IPS-11a (cell line): ENCODE results near the gene FNTB.
"Not testable (repeated sequence)": the region's sequence is repeated elsewhere in the genome, so short reads cannot be mapped to it uniquely, and the experiment has no call there.

Experiments used
- H3K4me3 ChIP-seq: one replicate; pipeline ENCODE4 v1.5.1; 2013; ENCODE audit warnings: low read depth, low read length, control low read depth

The FNTB gene

DNA sequence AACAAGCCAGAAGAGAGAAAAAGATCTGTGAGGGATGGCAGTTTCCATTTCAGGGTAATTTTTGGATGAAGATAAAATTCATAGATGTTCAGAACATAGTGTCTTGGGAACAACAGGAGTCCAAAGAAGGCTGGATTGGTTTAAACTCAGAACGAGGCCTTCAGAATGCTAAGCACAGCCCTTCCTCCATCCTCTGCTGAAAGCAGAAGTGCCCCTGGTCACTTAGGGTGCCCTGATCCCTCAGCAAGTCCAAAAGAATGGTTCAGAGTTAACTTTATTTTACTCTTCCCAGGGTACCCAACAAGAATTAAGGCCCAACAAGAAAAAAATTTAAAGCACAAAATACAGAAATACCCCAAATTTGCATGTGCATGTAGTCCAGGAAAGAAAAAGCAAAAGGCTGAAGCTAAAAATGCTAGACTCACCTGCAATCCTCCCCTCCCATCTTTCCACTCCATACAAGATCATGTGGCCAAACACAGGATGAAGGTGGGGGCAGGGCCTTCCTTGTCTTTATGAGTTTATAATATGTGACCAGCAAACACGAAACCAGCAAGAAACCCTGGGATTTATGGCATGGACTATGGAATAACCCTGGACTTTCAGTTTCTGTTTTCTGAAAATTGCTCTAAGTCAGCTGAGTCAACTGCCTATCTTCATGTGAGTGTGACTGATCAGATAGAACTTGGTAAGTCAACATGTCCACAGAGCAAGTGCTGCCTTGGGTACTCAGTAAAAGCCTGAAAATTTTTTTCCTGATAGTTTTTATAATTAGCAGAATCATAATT lies 94.5 kb downstream of the FNTB start:
- no peak overlapping the region for H3K4me3 ChIP-seq

DNA sequence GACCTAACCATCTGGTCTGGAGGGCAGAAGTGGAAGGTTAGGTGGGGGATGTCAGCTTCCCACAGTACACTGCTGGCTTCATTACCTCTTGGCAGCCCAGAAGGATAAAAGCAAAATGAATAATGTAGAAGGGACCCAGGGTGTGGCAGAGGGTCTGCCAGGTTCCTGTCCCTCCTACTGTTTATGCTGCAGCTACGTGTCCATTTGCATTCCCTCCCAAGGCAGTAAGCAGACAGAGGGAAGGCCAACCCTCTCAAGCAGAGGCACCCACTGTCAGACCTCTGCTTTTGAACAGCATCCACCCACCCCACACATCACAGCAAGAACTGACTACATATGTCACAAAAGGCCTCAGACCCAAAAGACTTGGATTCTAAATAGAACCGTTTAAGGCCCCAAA lies 96.2 kb downstream of the FNTB start:
- H3K4me3 ChIP-seq, result no peak overlapping the region

DNA sequence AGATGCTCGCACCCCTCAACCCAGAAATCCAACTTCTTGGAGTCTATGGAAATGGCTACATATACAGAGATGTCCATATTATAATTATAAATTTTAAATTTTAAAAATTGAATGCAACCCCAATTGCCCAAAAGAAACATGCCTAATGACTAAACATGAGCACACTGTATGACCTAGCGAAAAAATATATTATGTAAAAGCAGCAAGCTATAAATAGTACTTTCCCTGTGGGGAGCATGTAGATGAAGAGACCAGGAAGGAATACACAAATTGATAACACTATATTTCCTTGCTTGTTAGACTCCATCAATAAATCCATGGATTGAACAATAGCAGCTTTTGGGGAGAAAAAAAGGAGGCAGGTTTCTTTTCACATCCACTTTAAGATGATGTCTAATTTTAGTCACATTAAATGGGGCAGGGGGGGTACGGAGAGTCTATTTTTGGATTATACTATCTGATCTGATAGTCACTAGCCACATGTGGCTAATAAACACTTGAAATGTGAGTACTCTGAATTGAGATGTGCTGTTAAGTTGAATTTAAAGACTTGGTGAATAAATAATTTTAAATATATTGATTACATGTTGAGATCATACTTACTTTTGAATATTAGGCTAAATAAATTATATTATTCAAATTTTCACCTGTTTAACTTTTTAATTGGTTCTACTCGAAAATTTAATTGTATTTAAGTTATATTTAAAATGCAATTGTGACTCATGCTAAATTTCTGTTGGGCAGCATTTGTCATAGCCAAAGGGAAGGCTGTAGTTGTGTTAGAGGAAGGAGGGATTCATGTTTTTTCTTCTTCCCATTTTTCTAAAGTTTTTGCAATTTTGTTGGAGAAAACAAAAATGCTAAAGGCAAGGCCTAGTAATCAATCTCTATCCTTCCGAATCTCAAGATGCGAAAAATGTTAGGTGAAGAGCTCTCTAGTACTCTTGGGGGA lies 98.1 kb downstream of the FNTB start:
- no peak overlapping the region for H3K4me3 ChIP-seq

DNA sequence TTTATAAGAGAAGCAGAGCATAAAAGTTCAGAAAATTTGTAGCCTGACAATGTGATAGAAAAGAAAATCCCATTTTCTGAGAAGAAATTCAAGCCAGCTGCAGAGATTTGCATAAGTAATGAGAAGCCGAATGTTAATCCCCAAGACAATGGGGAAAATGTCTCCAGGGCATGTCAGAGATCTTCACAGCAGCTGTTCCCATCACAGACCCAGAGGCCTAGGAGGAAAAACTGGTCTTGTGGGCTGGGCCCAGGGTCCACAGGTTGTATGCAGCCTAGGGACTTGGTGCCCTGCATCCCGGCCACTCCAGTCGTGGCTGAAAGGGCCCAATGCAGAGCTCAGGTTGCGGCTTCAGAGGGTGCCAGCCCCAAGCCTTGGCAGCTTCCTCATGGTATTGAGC lies 100.0 kb downstream of the FNTB start:
- not testable (repeated sequence) for H3K4me3 ChIP-seq

DNA sequence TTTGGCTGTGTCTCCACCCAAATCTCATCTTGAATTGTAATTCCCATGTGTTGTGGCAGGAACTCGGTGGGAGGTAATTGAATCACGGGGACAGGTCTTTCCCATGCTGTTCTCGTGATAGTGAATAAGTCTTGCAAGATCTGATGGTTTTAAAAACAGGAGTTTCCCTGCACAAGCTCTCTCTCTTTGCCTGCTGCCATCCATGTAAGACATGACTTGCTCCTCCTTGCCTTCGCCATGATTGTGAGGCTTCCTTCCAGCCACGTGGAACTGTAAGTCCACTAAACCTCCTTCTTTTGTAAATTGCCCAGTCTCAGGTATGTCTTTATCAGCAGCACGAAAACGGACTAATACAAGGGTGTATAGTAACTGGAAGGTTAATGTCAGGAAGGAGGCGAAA lies 101.1 kb downstream of the FNTB start:
- not testable (repeated sequence) for H3K4me3 ChIP-seq

DNA sequence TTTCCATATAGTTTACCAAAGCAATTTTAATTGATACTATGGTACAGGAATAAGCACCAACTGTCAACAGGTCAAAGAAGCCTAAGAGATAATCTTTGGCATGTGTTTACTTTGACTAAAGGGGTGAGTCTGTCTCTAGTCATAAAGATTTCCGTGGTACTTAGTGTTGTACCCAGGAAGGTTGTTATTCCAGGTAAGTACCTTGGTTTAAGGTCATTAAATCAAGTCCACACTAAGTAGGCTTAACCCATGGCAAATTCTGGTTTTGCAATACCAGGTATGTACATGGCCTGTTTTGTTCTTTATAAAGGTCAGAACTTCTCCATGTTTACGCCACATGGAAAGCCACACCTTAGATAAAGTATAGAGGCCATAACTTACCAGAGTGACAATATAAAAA lies 105.7 kb downstream of the FNTB start:
- H3K4me3 ChIP-seq, result no peak overlapping the region

DNA sequence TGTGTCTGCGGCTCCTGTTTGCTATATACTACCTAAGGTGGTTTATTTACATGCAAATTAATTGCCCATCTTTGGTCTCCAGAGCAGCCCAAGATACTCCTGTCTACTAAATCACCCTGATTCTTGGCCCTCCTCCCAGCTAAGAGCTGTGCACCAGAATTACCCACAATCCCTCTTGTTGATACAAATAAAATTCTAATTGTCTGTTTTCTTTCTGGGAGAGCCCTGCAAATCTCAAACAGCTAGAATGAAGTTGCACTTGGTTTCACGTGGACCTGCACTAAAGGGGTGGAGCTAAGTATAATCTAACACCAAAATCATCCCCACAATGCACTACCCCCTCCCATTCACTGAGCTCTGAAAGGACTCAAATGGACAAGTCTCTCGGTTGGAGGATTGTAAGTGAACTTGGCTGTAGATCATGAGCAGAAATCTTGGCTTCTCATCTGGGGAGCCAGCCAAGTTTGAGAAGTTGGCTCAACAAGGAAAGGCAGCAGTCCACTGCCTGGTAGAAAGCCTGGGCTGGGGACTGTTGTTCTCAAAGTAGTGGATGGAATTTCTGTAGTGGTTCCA lies 109.0 kb downstream of the FNTB start:
- H3K4me3 ChIP-seq, result no peak overlapping the region

DNA sequence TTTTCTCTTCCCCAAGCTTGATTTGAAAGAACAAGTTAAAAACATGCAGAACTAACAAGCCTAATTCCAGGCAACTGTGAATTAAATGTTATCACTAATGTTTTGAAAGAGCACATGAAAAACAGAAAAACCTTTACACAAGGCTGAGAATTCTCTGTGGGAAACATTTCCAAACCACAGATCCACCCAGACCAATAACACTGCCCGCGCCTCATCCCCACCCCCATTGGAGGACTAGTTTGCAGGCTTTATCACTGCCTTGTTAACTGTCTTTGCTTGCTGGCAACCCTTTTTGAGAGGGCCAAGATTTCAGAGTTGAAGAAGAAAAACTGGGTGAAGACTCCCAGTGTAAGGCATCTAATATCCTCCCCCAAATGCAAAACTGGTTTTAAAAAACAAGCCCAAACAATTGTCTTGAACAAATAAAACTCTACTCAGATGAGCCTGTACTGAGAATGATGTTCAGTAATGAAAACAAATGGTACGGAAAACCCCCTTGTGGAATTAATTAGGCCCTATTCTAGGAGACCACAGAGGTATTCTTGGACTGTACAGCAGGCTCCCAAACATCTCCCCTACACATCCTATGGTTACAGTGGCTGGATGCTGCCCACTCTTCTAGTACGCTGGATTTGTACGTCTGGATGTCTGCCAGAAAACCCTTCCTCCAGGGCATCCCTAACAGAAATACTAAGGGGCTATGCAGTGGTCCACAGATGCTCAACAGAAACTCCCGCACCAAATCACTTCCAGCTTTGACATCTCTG lies 109.8 kb downstream of the FNTB start:
- H3K4me3 ChIP-seq, result no peak overlapping the region

DNA sequence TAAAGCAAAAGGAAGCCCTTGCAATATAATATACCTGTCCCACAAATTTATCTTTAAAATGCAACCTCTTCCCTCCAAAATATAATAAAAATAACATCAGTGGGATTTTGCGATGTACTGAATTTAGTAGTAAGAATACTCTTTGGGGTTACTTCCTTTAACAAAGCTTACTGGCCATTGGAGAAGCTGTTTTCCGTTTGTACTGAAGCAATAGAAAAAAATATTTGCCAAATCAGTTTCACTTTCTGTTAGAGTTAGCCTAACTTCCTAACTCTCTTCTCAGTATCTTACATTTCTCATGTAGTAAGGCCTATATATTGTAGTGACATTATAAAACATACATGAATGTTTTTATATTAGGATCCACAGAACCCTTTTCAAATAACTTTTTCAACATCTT lies 111.9 kb downstream of the FNTB start:
- H3K4me3 ChIP-seq, result no peak overlapping the region

DNA sequence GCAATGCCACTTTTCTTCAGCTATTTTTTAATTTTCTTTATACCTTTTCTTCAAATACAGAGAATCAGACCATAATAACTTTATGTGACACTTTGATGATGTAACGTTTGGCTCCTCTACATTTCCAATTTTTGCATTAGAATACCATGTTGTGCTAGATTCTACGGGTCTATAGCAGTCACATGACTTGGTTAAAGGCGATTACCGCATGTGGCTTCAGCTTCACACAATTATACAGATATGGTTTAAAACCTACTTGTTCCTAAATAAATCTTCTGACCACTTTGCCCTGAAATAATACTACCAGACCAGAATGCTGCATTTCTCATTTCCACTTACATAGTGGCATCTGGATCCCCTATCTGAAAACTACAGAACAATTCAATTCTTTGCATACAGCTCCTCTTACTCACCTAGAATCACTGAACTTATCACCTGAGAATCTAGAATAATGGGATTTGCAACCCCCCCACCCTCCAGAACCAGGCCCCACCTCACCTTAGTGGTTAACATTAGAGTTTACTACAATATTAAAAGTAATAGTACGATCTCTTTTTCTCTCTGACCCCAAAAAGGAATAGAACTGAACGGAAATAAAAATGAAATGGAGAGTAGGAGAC lies 114.3 kb downstream of the FNTB start:
- peak overlapping the region; percentile 78 for H3K4me3 ChIP-seq

DNA sequence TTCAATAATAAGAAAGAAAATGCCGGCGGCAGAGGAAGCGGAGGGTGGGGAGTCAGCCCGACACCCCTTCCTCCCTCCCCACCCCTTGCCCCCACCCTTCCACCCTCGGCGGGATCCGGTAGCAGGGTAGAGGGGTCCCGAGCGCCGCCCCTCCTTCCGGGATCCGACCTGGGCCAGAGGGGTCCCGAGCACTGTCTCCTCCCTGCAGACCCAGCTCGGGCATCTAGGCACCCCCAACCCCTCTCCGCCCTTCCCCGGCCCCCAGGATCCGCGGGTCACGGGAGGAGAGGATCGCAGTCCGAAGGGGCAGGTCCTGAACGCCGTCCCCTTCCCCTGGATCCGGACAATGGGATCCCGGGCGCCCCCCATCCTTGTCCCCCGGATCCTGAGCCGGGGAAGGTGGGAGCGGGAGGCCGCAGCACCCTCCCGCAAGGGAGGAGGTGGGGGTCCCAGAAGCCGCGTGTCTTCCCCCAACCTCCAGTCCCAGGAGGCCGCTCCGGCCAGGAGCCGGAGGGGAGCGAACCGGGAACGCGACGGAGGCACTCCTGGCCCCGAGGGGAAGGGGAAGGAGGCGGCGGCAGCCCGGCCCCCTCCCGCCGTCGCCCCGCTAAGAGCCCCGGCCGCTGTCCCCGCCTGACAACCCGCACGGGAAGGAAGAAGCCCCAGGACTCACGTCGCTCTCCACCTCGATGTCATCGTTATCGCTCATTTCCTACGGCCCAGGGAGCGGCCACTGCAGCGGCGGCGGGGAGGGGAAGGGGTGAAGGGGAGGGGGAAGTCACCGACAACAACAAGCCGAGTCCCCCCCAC lies 115.1 kb downstream of the FNTB start:
- peak overlapping the region; percentile 78 for H3K4me3 ChIP-seq

DNA sequence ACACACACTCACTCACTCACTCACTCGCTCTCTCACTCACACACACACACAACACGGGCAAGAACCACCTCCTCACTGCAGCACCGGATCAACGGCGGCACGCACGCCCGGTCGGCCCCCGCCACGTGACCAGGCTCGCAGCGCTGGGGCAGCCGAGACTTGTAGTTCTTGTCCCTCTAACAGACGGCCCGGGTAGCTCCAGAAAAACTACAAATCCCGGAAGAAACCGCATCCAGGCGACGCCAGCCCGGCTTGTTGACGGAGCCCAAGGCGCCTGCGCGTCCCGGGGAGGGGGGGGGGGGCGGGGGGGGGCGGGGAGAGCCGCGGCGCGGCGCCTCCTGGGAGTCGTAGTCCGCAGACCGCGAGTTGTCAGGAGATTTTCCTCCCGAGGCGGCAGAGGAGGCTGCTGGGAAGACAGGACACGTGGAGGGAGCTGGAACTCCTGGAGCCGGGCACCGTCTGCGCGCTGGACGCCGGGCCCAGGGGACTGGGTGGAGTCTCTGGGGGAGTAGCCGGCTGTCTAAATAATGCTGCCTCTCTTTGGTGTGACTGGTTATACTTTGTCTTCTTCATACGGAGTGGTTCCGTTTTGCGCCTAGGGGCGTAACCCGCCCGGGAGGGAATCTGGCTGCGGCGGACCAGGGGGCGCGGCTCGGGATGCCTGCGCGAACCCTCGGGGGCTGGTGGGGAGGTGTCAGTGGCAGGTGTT lies 115.9 kb downstream of the FNTB start, which contains the start of gene MAX:
Gene MAX, minus strand, starts transcription at position 77 of the 709 bp plus-strand sequence. CDS start 178 bp downstream, outside the sequence.
- peak within 1 kb of the TSS; percentile 78 for H3K4me3 ChIP-seq

DNA sequence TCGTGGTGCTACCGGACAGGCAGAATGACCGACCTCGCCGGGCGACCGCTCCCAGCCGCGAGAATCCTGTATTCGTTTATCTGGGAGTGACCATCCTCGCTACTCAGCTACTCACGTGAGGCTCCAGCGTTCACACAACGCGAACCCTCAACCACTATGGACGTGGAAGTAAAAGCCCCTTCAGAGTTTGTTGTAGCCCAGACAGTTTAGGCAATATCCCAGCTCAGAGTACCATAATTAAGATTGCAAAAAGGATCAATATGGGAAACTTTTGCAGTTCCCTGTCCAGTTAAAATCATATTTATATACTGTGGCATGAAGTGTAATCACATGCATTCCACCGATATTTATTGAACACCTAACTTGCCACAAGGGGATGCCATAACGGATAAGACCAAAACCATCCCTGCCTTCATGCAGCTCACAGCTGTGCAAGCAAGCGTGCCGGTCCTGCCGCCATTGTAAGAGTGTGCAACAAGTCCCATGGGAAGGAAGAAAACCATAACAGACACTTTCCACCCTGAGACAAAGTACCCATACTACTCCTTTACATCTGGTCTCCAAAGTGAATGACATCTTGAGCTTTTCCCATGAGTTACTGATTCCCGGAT lies 116.6 kb downstream of the FNTB start:
- peak overlapping the region; percentile 77 for H3K4me3 ChIP-seq

DNA sequence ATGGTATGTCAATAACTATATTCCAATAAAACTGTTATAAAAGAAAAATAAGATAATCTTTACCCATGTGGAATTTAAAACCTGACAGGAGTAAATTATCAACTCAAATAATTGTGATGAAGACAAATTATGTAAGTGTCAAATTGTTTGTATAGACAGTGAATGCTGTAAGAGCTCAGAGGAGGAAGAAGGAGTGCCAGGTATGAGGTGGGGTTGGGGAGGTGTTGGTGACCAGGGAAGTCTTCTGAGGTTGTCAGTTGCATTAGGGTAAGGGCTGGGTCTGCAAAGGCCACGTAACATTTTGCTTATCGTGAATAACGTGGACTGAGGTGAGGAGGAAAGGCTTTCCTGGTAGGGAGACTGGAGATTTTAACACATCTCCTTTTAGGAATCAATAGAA lies 118.1 kb downstream of the FNTB start:
- H3K4me3 ChIP-seq, result no peak overlapping the region

DNA sequence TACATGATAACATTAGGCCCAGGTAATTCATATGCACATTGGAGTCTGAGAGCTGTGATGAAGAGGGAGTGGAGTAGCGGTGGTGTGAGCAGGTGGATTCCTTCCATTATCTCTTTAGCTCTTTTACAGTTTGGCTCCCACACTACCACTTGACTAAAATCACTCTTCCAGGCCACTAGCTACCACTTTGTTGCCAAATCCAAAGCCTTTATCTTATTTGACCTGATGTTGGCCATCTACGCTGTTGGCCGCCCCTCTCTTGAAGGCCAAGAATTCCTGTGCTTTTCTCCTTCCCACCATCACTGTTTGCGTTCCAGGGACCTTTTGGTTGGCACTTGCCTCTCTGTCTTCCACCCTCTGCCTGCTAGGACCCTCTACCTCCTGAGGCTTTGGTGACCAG lies 119.6 kb downstream of the FNTB start:
- H3K4me3 ChIP-seq, result no peak overlapping the region

DNA sequence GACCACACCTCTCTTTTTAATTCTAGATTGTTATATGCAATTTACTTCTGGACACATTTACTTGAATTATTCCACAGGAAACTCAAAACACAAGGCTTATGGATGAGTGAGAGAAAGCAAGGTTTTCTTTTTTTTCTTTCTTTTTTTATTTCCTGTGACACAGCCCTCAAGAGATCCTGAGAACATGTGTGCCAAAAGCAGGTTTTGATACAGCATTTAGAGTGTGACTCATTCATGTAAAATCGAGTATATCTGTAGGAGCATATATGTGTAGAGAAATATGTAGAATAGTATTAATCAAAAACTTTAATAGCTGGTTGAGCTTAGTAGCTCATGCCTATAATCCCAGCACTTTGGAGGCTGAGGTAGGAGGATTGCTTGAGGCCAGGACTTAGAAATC lies 120.0 kb downstream of the FNTB start:
- H3K4me3 ChIP-seq, result no peak overlapping the region

DNA sequence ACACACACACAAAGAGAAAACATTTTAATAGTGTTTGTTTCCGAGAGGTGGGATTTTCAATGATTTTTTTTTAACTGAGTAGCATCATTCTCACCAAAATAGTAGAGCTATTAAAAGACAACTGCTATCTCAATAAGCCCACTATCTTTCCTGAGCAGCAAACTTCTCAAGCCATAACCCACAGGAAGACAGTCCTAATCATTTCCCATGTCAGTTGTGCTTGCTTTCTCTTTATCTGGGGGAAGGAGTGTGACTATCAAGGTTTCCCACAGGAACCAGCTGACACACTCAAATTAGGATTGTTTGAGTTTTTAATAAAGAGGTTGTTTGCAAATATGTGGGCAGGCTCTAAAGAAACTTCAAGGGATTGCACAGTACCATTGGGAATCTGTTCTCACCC lies 120.5 kb downstream of the FNTB start:
- no peak overlapping the region for H3K4me3 ChIP-seq

DNA sequence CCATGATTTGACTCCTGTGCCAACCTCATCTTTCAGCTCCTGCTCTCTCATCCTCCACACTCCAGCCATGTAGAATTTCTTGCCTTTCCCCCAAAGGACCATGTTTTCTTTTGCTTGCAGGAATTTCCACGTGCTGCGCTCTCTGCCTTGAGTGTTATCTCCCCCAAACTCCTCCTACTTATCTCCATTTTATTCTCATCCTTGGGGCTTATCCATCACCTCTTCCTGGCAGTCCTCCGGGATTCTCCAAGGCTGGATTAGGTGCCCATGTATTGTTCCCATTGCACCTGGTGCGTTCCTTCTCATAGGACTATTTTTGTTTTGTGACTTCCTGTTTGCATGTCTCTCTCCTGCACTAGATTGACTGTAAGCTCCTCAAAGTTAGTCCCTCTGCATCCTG lies 122.7 kb downstream of the FNTB start:
- H3K4me3 ChIP-seq, result no peak overlapping the region

DNA sequence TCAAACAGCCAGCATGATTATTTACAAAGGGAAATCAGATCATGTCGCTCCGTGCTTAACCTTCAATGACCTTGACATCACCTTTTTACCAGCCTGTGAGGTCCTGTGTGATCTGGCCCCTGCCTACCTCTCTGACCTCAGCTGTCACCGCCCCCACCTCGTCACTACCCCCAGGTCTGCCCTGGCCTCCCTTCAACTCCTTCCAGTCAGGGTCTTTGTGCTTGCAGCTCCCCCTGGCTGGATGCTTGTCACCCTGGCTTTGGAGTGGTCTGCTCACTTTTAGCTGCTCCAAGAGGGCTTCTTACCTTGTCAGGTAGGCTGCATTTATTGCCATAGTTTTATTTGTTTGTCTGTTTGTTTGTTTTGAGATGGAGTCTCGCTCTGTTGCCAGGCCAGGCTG lies 123.8 kb downstream of the FNTB start:
- no peak overlapping the region for H3K4me3 ChIP-seq
